SK-N-SH treated with all-trans-retinoic acid at 6 μM for 48 hours (cell line): ENCODE data around the gene ABCB10.

Source experiments
- ARNTL ChIP-seq: fragments of 450-650 bp; formaldehyde crosslinking; IDR thresholded peaks from 2 replicates; pipeline ENCODE4 v1.5.0; 2020; ENCODE audit warnings: low read depth, mild to moderate bottlenecking, moderate library complexity, borderline replicate concordance
- BACH2 ChIP-seq: fragments of 250-450 bp; sonication (Bioruptor Pico); IDR thresholded peaks from 2 replicates; pipeline ENCODE4 v1.9.0; 2021; ENCODE audit warnings: mild to moderate bottlenecking, borderline replicate concordance
- CREB5 ChIP-seq: fragments of 250-450 bp; sonication (Bioruptor Pico); IDR thresholded peaks from 2 replicates; pipeline ENCODE4 v1.5.1; 2020; ENCODE audit warnings: low read depth, mild to moderate bottlenecking, moderate library complexity
- CSDC2 ChIP-seq: fragments of 250-450 bp; sonication (Bioruptor Pico); IDR thresholded peaks from 2 replicates; pipeline ENCODE4 v1.5.0; 2020; ENCODE audit warnings: mild to moderate bottlenecking, moderate library complexity
- GLIS3 ChIP-seq: fragments of 250-450 bp; sonication (Bioruptor Pico); IDR thresholded peaks from 2 replicates; pipeline ENCODE4 v1.5.0; 2020; ENCODE audit warnings: mild to moderate bottlenecking, moderate library complexity
- ISL1 ChIP-seq: fragments of 250-450 bp; sonication (Bioruptor Pico); IDR thresholded peaks from 2 replicates; pipeline ENCODE4 v2.1.2; 2022; ENCODE audit warnings: mild to moderate bottlenecking, moderate library complexity
- PATZ1 ChIP-seq: fragments of 250-450 bp; sonication (Bioruptor Pico); IDR thresholded peaks from 2 replicates; pipeline ENCODE4 v1.8.0; 2020; ENCODE audit warnings: mild to moderate bottlenecking, moderate library complexity, borderline replicate concordance
- PPARA ChIP-seq: fragments of 250-450 bp; sonication (Bioruptor Pico); IDR thresholded peaks from 2 replicates; pipeline ENCODE4 v1.5.0; 2020; ENCODE audit warnings: mild to moderate bottlenecking, borderline replicate concordance
- RARB ChIP-seq: fragments of 250-450 bp; sonication (Bioruptor Pico); IDR thresholded peaks from 2 replicates; pipeline ENCODE4 v1.8.0; 2021; ENCODE audit warnings: mild to moderate bottlenecking, moderate library complexity
- TOX ChIP-seq: fragments of 250-450 bp; sonication (Bioruptor Pico); IDR thresholded peaks from 2 replicates; pipeline ENCODE4 v1.8.0; 2021; ENCODE audit warnings: mild to moderate bottlenecking, moderate library complexity, borderline replicate concordance
- ZFP3 ChIP-seq: fragments of 250-450 bp; sonication (Bioruptor Pico); IDR thresholded peaks from 2 replicates; pipeline ENCODE4 v1.5.0; 2020; ENCODE audit warnings: mild to moderate bottlenecking, moderate library complexity
- ZFP30 ChIP-seq: fragments of 450-650 bp; formaldehyde crosslinking; IDR thresholded peaks from 2 replicates; pipeline ENCODE4 v1.5.0; 2022; ENCODE audit warnings: mild to moderate bottlenecking, moderate library complexity
- ZNF70 ChIP-seq: fragments of 450-650 bp; formaldehyde crosslinking; IDR thresholded peaks from 2 replicates; pipeline ENCODE4 v1.5.0; 2020; ENCODE audit warnings: mild to moderate bottlenecking, moderate library complexity

GRCh38 chr1:229593800-229594199 lies 35.3 kb upstream of the ABCB10 start:
- TF ChIP-seq GLIS3 (no peak), CSDC2 (CRISPR knock-in tag) (no peak), RARB (CRISPR knock-in tag) (no peak), BACH2 (CRISPR knock-in tag) (no peak), CREB5 (no peak), PATZ1 (no peak), ISL1 (CRISPR knock-in tag) (no peak), ZFP30 (CRISPR knock-in tag) (no peak), TOX (CRISPR knock-in tag) (no peak), ZNF70 (CRISPR knock-in tag) (no peak), PPARA (CRISPR knock-in tag) (no peak), ARNTL (no peak), ZFP3 (CRISPR knock-in tag) (no peak)
